Keratinocyte (primary cell): ENCODE measurements around the gene CASK. TPM values are rescaled to one million over a fixed set of nuclear protein-coding genes. Genes with fewer than 3 reads are reported as not detected.
"Not testable (repeated sequence)": the region's sequence is repeated elsewhere in the genome, so short reads cannot be mapped to it uniquely, and the experiment has no call there.

Experiments used
- DNase-seq: peaks from one replicate; pipeline ENCODE4 v3.0.0-alpha.2; 2011; ENCODE audit warnings: low read depth, missing footprints, low spot score
- FAIRE-seq: peaks from 2 replicates; lab custom pipeline; 2011; peaks lifted over from hg19 to GRCh38; lab: Jason Lieb, UNC
- H2AFZ ChIP-seq: 2 replicates; pipeline ENCODE4 v1.6.0; 2012; ENCODE audit warnings: low read length, control low read depth, inconsistent platforms; ENCODE audit not compliant: control insufficient read depth
- H3K27ac ChIP-seq: 2 replicates; pipeline ENCODE4 v1.5.1; 2011; ENCODE audit warnings: low read length; ENCODE audit not compliant: control insufficient read depth, insufficient read depth
- H3K27me3 ChIP-seq: 3 replicates; pipeline ENCODE4 v1.6.0; 2011; ENCODE audit warnings: low read length; ENCODE audit not compliant: control insufficient read depth, insufficient read depth; ENCODE audit errors: extremely low read depth
- H3K36me3 ChIP-seq, 2 experiments: 2 replicates in 1 of 2; 3 replicates in 1 of 2; pipeline ENCODE4 v1.5.1; 2011; ENCODE audit warnings: low read length in 2 of 2, mild to moderate bottlenecking in 1 of 2; ENCODE audit not compliant: control insufficient read depth in 2 of 2, insufficient read depth in 2 of 2; ENCODE audit errors: extremely low read depth in 1 of 2
- H3K4me1 ChIP-seq: 3 replicates; pipeline ENCODE4 v1.5.1; 2011; ENCODE audit warnings: low read length; ENCODE audit not compliant: control insufficient read depth, insufficient read depth; ENCODE audit errors: extremely low read depth
- H3K4me2 ChIP-seq: 3 replicates; pipeline ENCODE4 v1.6.0; 2011; ENCODE audit warnings: low read depth, low read length; ENCODE audit not compliant: control insufficient read depth, insufficient read depth; ENCODE audit errors: extremely low read depth
- H3K4me3 ChIP-seq, 3 experiments: fragments of 200-600 bp in 1 of 3; sonication (generic) in 1 of 3; 2 replicates in 2 of 3; 3 replicates in 1 of 3; pipeline ENCODE4 v1.5.1; 2011 to 2016; ENCODE audit warnings: low read length in 3 of 3, mild to moderate bottlenecking in 3 of 3, control low read depth in 2 of 3, inconsistent platforms in 1 of 3, low read depth in 1 of 3, mixed read lengths in 1 of 3, mixed run types in 1 of 3, moderate library complexity in 1 of 3; ENCODE audit not compliant: control insufficient read depth in 2 of 3, insufficient read depth in 2 of 3; ENCODE audit errors: extremely low read depth in 1 of 3
- H3K79me2 ChIP-seq: 2 replicates; pipeline ENCODE4 v1.6.0; 2012; ENCODE audit warnings: low read length; ENCODE audit not compliant: control insufficient read depth, insufficient read depth
- H3K9ac ChIP-seq: 3 replicates; pipeline ENCODE4 v1.6.0; 2011; ENCODE audit warnings: low read length; ENCODE audit not compliant: control insufficient read depth, insufficient read depth; ENCODE audit errors: extremely low read depth
- H3K9me1 ChIP-seq: 3 replicates; pipeline ENCODE4 v1.6.0; 2011; ENCODE audit warnings: low read length; ENCODE audit not compliant: control insufficient read depth, insufficient read depth; ENCODE audit errors: extremely low read depth
- H3K9me3 ChIP-seq: 2 replicates; pipeline ENCODE4 v1.5.1; 2012; ENCODE audit warnings: low read depth, low read length; ENCODE audit not compliant: control insufficient read depth
- H4K20me1 ChIP-seq: 3 replicates; pipeline ENCODE4 v1.6.0; 2011; ENCODE audit warnings: low read length; ENCODE audit not compliant: control insufficient read depth, insufficient read depth; ENCODE audit errors: extremely low read depth
- CTCF ChIP-seq, 3 experiments: IDR thresholded peaks in 1 of 3; conservative IDR thresholded peaks in 1 of 3; optimal IDR thresholded peaks in 1 of 3; 2 replicates in 2 of 3; 3 replicates in 1 of 3; pipeline versions ENCODE3 to v1.5.1; 2011; ENCODE audit warnings: low read length in 3 of 3, mild to moderate bottlenecking in 3 of 3, moderate library complexity in 2 of 3, control low read depth in 1 of 3, inconsistent platforms in 1 of 3; ENCODE audit not compliant: insufficient read depth in 2 of 3; ENCODE audit errors: extremely low read depth in 1 of 3
- EZH2 ChIP-seq: IDR thresholded peaks from one replicate; pipeline ENCODE4 v1.6.1; 2012; ENCODE audit warnings: inconsistent platforms, mild to moderate bottlenecking, low read length, moderate library complexity
- dilution Hi-C: fragments of 300-500 bp; cut with MboI; formaldehyde crosslinking; loops from one replicate; pipeline ENCODE4 v1.7.0; 2020; ENCODE audit warnings: low sequenced_read_pairs; ENCODE audit not compliant: extremely low pct_ligation_motif_present
- polyA plus RNA-seq, 5 experiments: library from polyadenylated mRNA; depleted of rRNA in 3 of 5; stranded (reverse) in 3 of 5; stranded (forward) in 1 of 5; unstranded in 1 of 5; fragments of >200 nt; gene quantifications; 1 replicate in 1 of 5; 2 replicates in 3 of 5; 3 replicates in 1 of 5; pipeline versions ENCODE4 v1.2.1 to v1.2.3, GENCODE V29; 2011 to 2012; ENCODE audit warnings: missing spikeins in 2 of 5, low read depth in 1 of 5, low replicate concordance in 1 of 5

CASK gene
- polyA plus RNA-seq, 1 donor (not counting 4 experiments of a cell fraction or from before 2014, with no cell fraction given), result 33.7 TPM

DNA sequence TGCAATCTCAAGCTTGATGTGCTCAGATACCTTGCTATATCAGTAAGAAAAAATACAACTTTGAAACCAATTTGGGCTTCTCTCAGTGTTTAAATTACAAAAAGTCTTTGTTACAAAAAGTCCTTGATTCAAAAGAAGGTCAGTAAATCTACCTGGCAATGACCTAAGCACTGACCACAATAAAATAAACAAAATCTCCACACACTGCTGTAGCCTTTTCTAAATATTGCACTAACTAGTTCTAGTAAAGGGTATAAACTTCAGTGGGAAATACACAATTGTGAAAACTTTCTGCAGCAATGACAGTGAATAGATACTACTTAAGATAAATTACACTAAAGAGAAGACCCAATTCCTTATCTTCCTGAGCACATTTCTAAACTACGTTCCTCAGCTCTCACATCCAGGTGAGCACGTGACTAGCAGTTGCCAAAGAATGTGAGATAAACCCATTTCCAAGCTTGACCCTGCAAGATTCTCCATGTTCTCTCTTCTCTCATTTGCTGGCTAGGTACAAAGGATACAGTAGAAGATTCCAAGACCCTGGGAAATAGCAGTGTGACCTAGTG lies 316.0 kb downstream of the CASK start:
- Histone ChIP-seq H3K27me3 (no peaks in the 10 kb centered on the region), H3K4me3 (no peak overlapping the region), H3K4me2 (no peak overlapping the region), H3K9me3 (no peaks in the 10 kb centered on the region), H3K27ac (no peak overlapping the region), H4K20me1 (no peaks in the 10 kb centered on the region), H3K9me1 (no peaks in the 10 kb centered on the region), H3K79me2 (no peaks in the 10 kb centered on the region), H3K36me3 (no peaks in the 10 kb centered on the region), H3K4me1 (no peaks in the 10 kb centered on the region), H3K9ac (no peak overlapping the region), H2AFZ (no peak overlapping the region)
- DNase-seq (no peak), FAIRE-seq (no peak)
- TF ChIP-seq CTCF (optimal IDR thresholded peaks at IDR 0.05 in 1 of 3, IDR thresholded peaks at IDR 0.05 in 1 of 3, conservative IDR thresholded peaks at IDR 0.05 in 1 of 3; ENCODE audit: extremely low read depth in 1 of 3, insufficient read depth in 2 of 3, low read length in 3 of 3) (no peak), EZH2 (no peak)
- dilution Hi-C loops, result no loop called here

DNA sequence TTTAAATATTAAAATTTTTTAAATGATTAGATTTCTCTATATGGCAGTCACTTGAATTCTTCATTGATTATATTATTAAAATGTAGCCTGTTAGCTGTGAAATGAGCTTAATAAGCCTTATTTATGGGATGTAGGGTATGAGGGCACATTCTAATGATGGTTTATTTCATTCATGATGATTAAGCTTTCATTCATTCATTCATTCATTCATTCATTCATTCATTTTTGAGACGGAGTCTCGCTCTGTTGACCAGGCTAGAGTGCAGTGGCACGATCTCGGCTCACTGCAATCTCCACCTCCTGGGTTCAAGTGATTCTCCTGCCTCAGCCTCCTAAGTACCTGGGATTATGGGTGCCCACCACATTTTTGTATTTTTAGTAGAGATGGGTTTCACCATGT lies 317.3 kb downstream of the CASK start:
- H3K9me1 ChIP-seq, H3K9me3 ChIP-seq, H3K4me2 ChIP-seq, H3K27ac ChIP-seq, DNase-seq, H3K4me3 ChIP-seq, FAIRE-seq, dilution Hi-C loops, H3K79me2 ChIP-seq, H3K27me3 ChIP-seq, H4K20me1 ChIP-seq, H3K9ac ChIP-seq, H3K36me3 ChIP-seq, H2AFZ ChIP-seq, H3K4me1 ChIP-seq: not testable (repeated sequence)
